H1 (cell line): ENCODE measurements around the gene FKBP1A. TPM values are rescaled to one million over a fixed set of nuclear protein-coding genes. Genes with fewer than 3 reads are reported as not detected.

Experiments
- ASH2L ChIP-seq: fragments of 200-600, 300-600 bp; sonication (generic); IDR thresholded peaks from one replicate; pipeline ENCODE4 v1.7.1; 2017; ENCODE audit warnings: low read length
- ATF2 ChIP-seq: IDR thresholded peaks from 2 replicates; pipeline ENCODE4 v1.6.1; 2012; ENCODE audit warnings: low read length, inconsistent platforms
- EZH2 ChIP-seq: fragments of 200-600 bp; sonication (generic); IDR thresholded peaks from 2 replicates; pipeline ENCODE4 v1.7.1; 2012; ENCODE audit warnings: low read depth, mild to moderate bottlenecking, moderate library complexity, low read length, inconsistent platforms; ENCODE audit not compliant: severe bottlenecking
- KDM1A ChIP-seq: fragments of 200-600, 300-600 bp; sonication (generic); IDR thresholded peaks from 2 replicates; pipeline ENCODE4 v1.7.1; 2016; ENCODE audit warnings: mild to moderate bottlenecking, low read length, borderline replicate concordance
- RNF2 ChIP-seq: fragments of 200-900, 300-1000 bp; sonication (generic); IDR thresholded peaks from 2 replicates; pipeline ENCODE4 v1.7.1; 2016; ENCODE audit warnings: borderline replicate concordance, low read depth, mild to moderate bottlenecking, antibody characterized with exemption, low read length; ENCODE audit not compliant: poor library complexity, severe bottlenecking; ENCODE audit errors: missing control alignments
- polyA plus RNA-seq, 7 experiments: library from polyadenylated mRNA; depleted of rRNA in 3 of 7; stranded (reverse) in 5 of 7; unstranded in 2 of 7; fragments of >200 nt in 5 of 7; fragments of 200-250 nt in 2 of 7; gene quantifications; 1 replicate in 5 of 7; 2 replicates in 1 of 7; 4 replicates in 1 of 7; pipeline versions ENCODE4 v1.2.1 to v1.2.3, GENCODE V29; 2011 to 2013; ENCODE audit warnings: missing spikeins in 2 of 7, mixed read lengths in 2 of 7
- total RNA-seq: library from RNA; stranded (reverse); fragmentation: NEBNext Ultra II Directional; extraction: Animal tissue kit (Norgen Biotek cat#: 25700); gene quantifications from 2 replicates; pipeline ENCODE4 v1.2.1, GENCODE V29; 2021

Gene FKBP1A
- total and polyA plus RNA-seq, 2 of the 8 experiments (the other 6 are each of a cell fraction or from before 2014, with no cell fraction given): 250 to 685 TPM

- TF ChIP-seq RNF2: no peak
- no peak for TF ChIP-seq ATF2
- TF ChIP-seq ASH2L: no peak
- TF ChIP-seq EZH2: no peak
- TF ChIP-seq KDM1A: no peak
Observed at GRCh38 chr20:1403624-1404023, 10.8 kb upstream of the FKBP1A start (continued).
